ENCODE results near the gene TRIM23.
A peak's percentile ranks its signal among the peaks of the same experiment; 100 is the strongest.
"Not testable (repeated sequence)": the region's sequence is repeated elsewhere in the genome, so short reads cannot be mapped to it uniquely, and the experiment has no call there.

The TRIM23 gene

DNA sequence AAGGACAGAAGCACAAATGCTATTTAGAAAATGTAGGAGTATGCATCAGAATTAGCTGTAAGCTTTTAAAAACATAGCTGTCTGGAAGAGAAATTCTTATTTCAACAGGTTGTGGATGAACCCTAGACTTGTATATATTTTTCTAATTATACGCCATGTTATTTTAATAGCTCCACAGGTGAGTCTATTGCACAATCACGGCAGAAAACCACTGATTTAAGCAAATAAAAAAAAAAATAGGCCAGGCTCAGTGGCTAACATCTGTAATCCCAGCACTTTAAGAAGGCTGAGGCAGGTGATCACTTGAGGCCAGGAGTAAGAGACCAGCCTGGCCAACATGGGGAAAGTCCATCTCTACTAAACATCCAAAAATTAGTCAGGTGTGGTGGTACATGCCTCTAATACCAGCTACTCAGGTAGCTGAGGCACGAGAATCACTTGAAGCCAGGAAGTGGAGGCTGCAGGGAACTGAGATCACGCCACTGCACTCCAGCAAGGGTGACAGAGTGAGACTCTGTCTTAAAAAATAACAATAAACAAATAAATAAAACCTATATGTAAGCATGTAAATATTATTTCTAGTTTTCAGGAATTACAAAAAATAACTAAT lies 11.7 kb downstream of the TRIM23 start:
- Mint-ChIP-seq H3K36me3 (peaks cover 14% of the 10 kb centered on the region), H3K27me3 (no peaks in the 10 kb centered on the region), H3K9me3 (ENCODE audit: low read depth) (no peaks in the 10 kb centered on the region), H3K4me3 (no peak overlapping the region), H3K27ac (no peak overlapping the region), H3K4me1 (ENCODE audit: low read depth) (peaks cover 15% of the 10 kb centered on the region)

DNA sequence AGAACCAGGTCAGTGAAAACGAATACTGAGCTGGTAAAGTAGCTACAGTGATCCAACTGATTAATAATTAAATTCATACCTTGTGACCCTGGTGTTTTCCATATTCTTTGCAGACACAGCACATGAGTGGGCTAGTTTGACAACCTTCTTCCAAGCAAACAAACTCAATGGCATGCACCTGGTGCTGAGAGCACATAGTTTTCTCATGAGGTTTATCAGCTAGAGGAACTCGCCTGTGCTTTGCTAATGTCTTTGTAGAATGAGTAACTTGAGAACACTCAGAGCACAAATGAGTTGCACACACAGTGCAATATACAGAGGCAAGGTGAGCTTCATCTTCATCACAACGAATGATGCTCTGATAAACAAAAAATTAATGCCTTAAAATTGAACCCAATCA lies 12.6 kb downstream of the TRIM23 start:
- peaks cover 15% of the 10 kb centered on the region for H3K4me1 Mint-ChIP-seq (ENCODE audit: low read depth)
- no peaks in the 10 kb centered on the region for H3K27me3 Mint-ChIP-seq
- no peaks in the 10 kb centered on the region for H3K9me3 Mint-ChIP-seq (ENCODE audit: low read depth)
- H3K27ac Mint-ChIP-seq = no peak overlapping the region
- no peak overlapping the region for H3K4me3 Mint-ChIP-seq
- H3K36me3 Mint-ChIP-seq = peaks cover 15% of the 10 kb centered on the region

DNA sequence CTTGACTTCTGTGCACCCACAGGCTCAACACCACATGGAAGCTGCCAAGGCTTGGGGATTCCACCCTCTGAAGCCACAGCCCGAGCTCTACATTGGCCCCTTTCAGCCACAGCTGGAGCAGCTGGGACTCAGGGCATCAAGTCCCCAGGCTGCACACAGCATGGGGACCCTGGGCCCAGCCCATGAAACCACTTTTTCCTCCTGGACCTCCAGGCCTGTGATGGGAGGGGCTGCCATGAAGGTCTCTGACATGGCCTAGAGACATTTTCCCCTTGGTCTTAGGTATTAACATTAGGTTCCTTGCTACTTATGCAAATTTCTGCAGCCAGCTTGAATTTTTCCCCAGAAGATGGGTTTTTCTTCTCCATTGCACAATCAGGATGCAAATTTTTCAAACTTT lies 22.4 kb downstream of the TRIM23 start:
- not testable (repeated sequence) for H3K4me1 Mint-ChIP-seq (ENCODE audit: low read depth); H3K27me3 Mint-ChIP-seq; H3K4me3 Mint-ChIP-seq; H3K27ac Mint-ChIP-seq; H3K9me3 Mint-ChIP-seq (ENCODE audit: low read depth)
- peaks cover 25% of the 10 kb centered on the region for H3K36me3 Mint-ChIP-seq

DNA sequence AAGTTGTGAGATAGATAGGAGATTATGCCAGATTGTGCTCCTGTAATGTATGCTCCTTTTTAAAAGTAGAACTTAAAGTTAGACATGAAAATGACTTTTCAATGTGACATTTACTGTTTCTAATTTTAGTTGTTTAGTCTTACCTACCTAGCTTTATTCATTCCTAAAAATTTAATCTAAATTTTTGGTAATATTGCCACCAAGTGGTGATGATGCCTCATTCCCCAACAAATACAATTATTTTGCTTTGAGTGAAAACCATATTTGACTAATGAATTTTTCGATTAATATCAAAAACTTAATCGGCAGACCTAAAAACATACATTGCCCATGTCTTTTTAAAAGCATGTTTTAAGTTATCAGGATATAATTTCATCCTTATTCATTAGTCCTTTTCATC lies 35.4 kb downstream of the TRIM23 start:
- Mint-ChIP-seq H3K27ac (no peak overlapping the region), H3K4me3 (no peak overlapping the region), H3K27me3 (no peaks in the 10 kb centered on the region), H3K36me3 (peaks cover 2% of the 10 kb centered on the region), H3K9me3 (ENCODE audit: low read depth) (no peaks in the 10 kb centered on the region), H3K4me1 (ENCODE audit: low read depth) (no peaks in the 10 kb centered on the region)

DNA sequence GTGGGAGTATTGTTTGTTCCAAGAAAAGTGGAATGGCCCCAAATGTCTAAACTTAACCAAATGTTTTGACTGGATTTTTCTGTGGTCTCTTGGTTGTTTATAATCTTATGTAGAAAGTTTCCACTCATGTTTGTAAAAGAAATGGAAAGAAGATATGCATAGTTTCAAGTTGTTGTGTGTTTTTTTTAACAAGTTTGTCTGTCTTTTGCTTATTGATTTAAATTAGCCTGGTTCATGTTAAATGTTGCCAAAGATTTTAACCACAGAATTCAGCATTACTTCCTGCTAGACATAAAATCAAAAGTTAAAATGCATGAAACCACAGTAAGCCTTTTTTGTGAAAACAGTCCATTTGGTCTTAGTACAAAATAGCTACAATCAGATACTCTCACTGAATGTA lies 47.0 kb downstream of the TRIM23 start:
- Mint-ChIP-seq H3K4me3 (no peak overlapping the region), H3K27me3 (no peaks in the 10 kb centered on the region), H3K4me1 (ENCODE audit: low read depth) (peaks cover 35% of the 10 kb centered on the region), H3K9me3 (ENCODE audit: low read depth) (no peaks in the 10 kb centered on the region), H3K36me3 (peaks cover 16% of the 10 kb centered on the region), H3K27ac (peak overlapping the region; percentile 37)

DNA sequence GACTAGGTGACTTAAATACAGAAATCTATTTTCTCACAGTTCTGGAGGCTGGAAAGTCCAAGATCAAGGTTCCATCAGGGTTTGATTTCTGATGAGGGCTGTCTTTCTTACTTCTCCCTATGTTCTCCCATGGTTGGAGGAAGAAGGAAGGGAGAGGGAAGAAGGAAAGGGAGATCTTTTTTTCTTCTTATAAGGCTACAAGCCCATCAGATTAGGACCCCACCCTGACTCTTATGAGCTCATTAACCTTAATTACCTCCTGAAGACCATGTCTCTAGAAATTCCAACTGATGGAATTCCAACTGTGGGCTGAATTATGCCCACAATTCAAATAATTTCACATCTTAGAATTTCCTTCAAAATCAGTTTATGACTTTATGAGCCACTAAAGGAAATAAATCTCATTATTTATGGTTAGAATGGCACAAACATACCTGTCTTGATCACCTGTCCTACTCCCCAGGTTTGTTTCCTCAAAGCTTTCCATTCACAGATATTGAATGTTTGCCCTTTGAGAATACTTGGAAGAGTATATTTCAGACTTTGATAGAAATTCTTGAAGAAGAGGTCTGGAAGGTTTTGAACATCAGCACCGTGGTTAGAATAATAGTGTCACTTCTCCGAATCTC lies 53.4 kb downstream of the TRIM23 start:
- Mint-ChIP-seq H3K9me3 (ENCODE audit: low read depth) (no peaks in the 10 kb centered on the region), H3K27ac (peak overlapping the region; percentile 17), H3K27me3 (no peaks in the 10 kb centered on the region), H3K4me3 (no peak overlapping the region), H3K36me3 (peaks cover 9% of the 10 kb centered on the region), H3K4me1 (ENCODE audit: low read depth) (peaks cover 50% of the 10 kb centered on the region)

DNA sequence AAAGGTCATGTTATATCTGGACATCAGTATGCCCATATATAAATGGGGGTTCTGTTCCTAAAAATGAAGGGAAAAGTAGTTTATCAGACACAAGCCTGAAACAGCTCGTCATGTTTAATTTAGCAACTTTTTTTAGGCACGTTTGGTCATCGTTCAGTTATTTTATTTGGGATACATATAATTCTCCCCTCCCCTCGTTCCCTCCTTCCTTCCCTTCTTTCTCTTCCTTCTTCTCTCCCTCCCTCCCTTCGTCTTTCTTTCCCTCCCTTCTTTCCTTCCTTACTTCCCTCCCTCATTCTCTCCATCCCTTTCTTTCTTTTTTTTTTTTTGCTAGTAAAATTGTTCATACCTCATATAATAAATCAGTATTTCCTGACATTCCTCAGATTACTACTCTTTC lies 57.6 kb downstream of the TRIM23 start:
- peaks cover 3% of the 10 kb centered on the region for H3K36me3 Mint-ChIP-seq
- peak overlapping the region; percentile 58 for H3K27ac Mint-ChIP-seq
- no peaks in the 10 kb centered on the region for H3K9me3 Mint-ChIP-seq (ENCODE audit: low read depth)
- no peaks in the 10 kb centered on the region for H3K27me3 Mint-ChIP-seq
- peaks cover 59% of the 10 kb centered on the region for H3K4me1 Mint-ChIP-seq (ENCODE audit: low read depth)
- peak overlapping the region; percentile 46 for H3K4me3 Mint-ChIP-seq

DNA sequence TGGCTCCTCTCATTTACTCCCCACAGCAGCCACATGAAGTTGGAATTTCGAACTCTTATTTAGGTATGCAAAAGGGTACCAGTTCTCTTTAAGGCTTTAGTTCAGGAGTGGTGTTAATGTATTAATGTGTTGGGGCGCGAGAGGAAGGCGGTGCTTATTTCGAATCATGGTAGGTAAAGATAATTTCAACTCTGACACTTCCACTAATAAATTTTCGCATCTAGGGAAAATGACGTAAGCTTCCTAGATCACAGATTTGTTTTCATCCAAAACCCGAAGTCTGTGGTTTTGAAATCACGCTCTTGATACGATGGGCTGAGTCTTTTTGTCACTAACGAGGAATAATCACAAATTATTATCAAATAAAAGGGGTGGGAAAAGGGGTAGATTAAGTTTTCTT lies 60.4 kb downstream of the TRIM23 start:
- Mint-ChIP-seq H3K4me1 (ENCODE audit: low read depth) (peaks cover 70% of the 10 kb centered on the region), H3K27ac (peak overlapping the region; percentile 99), H3K27me3 (no peaks in the 10 kb centered on the region), H3K36me3 (peaks cover 3% of the 10 kb centered on the region), H3K9me3 (ENCODE audit: low read depth) (no peaks in the 10 kb centered on the region), H3K4me3 (peak overlapping the region; percentile 98)

DNA sequence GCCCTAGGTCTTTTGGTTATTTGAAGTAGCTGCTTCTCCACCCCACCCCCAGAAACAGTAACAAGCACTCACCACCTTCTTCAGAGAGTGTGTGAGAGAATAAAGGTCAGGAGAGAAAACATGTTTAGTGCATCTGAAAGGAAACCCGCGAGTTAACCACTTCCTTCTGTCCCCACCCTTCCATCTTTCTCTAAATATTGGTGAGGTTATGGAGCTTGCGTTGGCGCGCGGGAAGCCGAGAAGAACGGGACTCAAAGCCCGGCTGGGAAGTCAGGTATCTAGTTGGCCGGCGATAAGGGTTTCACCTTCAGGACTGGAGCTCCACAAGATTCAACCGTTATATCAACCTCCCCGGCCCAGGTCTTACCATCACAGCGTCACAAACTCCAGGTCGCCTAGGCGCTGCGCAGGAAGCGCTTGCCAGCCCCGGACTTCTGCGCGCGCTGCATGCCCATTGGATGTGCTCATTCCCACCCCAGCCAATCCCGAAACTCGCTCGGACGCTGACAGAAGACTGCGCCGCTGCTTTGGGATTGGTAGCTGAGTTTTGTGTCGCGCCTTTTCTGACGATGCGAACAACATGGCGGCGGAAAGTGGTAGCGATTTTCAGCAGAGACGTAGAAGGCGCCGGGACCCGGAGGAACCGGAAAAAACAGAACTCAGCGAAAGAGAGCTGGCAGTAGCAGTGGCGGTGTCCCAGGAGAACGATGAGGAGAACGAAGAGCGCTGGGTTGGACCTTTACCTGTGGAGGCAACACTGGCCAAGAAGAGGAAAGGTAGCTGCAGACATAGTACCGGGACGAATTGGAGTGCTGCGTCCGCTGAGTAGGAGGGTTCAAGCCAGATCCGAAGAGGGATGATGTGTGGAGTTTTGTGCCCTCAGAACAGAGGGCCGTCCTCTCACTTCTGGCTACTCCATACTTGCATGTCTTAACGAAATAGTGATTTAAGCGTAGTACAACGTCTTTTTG lies 61.1 kb downstream of the TRIM23 start, which contains the start of the genes CENPK and PPWD1:
Gene CENPK (minus strand): TSS at position 438 of the 971 bp plus-strand sequence. CDS start 8,261 bp downstream, outside the sequence.
Gene PPWD1 (plus strand): TSS at position 566 of the 971 bp plus-strand sequence. CDS start 15 bp downstream, at position 581.
- Mint-ChIP-seq H3K9me3 (ENCODE audit: low read depth) (no peaks in the 10 kb centered on the region), H3K27ac (peak within 1 kb of the TSS; percentile 99), H3K4me1 (ENCODE audit: low read depth) (peaks cover 70% of the 10 kb centered on the region), H3K36me3 (peaks cover 9% of the 10 kb centered on the region), H3K27me3 (no peaks in the 10 kb centered on the region), H3K4me3 (peak within 1 kb of the TSS; percentile 98)

DNA sequence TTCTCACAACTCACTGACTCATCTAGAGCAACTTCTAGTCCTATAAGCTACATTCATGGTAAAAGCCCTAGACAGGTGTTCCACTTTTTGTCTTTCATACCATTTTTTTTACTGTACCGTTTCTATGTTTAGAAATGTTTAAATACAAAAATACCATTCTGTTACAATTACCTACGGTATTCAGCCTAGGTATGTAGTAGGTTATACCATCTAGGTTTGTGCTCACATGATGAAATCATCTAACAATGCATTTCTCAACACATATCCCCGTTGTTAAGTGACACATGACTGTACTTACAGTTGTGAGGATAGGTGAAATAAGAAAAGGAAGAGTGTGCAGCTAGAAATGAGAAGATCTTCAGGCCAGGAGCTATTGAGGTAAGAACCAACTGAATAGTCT lies 67.4 kb downstream of the TRIM23 start:
- Mint-ChIP-seq H3K27ac (no peak overlapping the region), H3K36me3 (peaks cover 19% of the 10 kb centered on the region), H3K27me3 (no peaks in the 10 kb centered on the region), H3K4me3 (no peak overlapping the region), H3K9me3 (ENCODE audit: low read depth) (no peaks in the 10 kb centered on the region), H3K4me1 (ENCODE audit: low read depth) (peaks cover 38% of the 10 kb centered on the region)

DNA sequence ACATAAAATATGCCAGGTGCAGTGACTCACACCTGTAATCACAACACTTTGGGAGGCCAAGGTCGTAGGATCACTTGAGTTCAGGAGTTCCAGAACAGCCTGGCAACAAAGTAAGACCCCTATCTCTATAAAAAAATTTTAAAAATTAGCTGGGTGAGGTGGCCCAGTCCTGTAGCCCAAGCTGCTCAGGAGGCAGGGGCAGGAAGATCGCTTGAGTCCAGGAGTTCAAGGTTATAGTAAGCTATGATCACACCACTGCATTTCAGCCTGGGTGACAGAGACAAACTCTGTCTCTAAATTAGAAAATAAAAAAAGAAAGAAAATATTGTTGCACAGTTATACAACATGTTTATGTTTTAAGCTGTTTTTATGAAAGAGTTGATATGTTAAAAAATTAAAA lies 68.0 kb downstream of the TRIM23 start:
- no peaks in the 10 kb centered on the region for H3K27me3 Mint-ChIP-seq
- H3K27ac Mint-ChIP-seq = no peak overlapping the region
- peaks cover 34% of the 10 kb centered on the region for H3K4me1 Mint-ChIP-seq (ENCODE audit: low read depth)
- peaks cover 19% of the 10 kb centered on the region for H3K36me3 Mint-ChIP-seq
- H3K4me3 Mint-ChIP-seq = no peak overlapping the region
- no peaks in the 10 kb centered on the region for H3K9me3 Mint-ChIP-seq (ENCODE audit: low read depth)

DNA sequence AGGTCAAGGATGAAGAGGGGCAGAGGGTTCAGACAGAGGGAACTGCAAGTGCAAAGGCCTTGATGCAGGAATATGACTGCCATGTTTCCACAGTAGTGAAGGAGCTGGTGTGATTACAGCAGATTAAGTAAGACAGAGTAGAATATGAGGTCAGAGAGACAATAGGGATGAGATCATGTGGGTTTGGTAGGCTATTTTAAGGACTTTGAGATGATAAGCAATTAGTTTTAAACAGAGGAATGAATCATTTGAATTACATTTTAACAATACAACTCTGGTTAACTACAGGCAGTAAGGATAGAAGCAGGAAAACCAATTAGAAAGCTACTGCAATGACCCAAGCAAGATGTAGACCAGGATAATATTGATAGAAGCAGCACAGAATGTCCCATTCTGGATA lies 68.8 kb downstream of the TRIM23 start:
- peaks cover 29% of the 10 kb centered on the region for H3K4me1 Mint-ChIP-seq (ENCODE audit: low read depth)
- no peaks in the 10 kb centered on the region for H3K9me3 Mint-ChIP-seq (ENCODE audit: low read depth)
- H3K36me3 Mint-ChIP-seq = peaks cover 23% of the 10 kb centered on the region
- no peak overlapping the region for H3K4me3 Mint-ChIP-seq
- H3K27ac Mint-ChIP-seq = no peak overlapping the region
- H3K27me3 Mint-ChIP-seq = no peaks in the 10 kb centered on the region

DNA sequence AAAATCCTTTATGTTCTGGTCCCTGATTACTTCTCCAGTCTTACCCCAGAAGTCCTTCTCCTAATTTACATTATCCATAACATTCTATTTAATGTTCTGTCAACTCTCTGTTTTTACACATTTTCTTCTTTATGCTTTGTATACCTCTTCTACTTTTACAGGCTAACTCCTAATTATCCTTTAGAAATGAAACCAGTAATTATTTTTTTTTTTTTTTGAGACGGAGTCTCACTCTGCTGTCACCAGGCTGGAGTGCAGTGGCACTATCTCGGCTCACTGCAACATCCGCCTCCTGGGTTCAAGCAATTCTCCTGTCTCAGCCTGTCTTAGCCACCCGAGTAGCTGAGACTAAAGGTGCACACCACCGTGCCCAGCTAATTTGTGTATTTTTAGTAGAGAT lies 70.2 kb downstream of the TRIM23 start:
- peaks cover 20% of the 10 kb centered on the region for H3K4me1 Mint-ChIP-seq (ENCODE audit: low read depth)
- H3K36me3 Mint-ChIP-seq = peaks cover 28% of the 10 kb centered on the region
- H3K27ac Mint-ChIP-seq = no peak overlapping the region
- H3K4me3 Mint-ChIP-seq = no peak overlapping the region
- no peaks in the 10 kb centered on the region for H3K9me3 Mint-ChIP-seq (ENCODE audit: low read depth)
- no peaks in the 10 kb centered on the region for H3K27me3 Mint-ChIP-seq

DNA sequence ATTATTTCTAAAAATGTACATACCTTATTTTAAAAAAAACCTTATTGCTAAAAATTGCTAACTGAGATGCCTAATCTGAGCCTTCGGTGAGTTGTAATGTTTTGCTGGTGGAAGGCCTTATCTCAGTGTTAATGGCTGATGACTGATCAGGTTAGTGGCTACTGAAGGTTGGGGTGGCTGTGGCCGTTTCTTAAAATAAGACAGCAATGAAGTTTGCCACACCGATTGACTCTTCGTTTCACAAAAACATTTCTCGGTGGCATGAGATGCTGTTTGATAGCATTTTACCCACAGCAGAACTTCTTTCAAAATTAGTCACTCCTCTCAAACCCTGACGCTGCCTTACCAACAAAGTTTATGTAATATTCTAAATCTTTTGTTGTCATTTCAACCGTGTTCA lies 75.9 kb downstream of the TRIM23 start:
- Mint-ChIP-seq H3K9me3 (ENCODE audit: low read depth) (no peaks in the 10 kb centered on the region), H3K27me3 (no peaks in the 10 kb centered on the region), H3K27ac (no peak overlapping the region), H3K4me1 (ENCODE audit: low read depth) (peaks cover 4% of the 10 kb centered on the region), H3K36me3 (peaks cover 21% of the 10 kb centered on the region), H3K4me3 (no peak overlapping the region)

DNA sequence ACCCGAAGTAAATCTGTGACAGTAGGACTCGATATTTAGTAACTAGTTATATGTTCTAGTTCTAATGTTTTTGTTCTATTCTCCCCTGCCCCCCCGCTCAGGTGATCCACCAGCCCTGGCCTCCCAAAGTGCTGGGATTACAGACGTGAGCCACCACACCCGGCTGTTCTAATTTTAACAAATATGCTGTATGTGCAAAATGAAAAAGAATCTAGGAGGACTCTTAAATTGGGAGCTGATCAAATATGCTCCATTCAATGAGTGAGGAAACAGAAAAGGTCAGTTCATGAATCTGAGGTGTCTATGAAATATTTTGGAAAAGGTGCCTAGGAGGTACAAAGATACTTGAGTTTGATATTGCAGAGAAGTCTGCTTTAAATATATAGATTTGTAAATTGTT lies 78.0 kb downstream of the TRIM23 start:
- H3K27me3 Mint-ChIP-seq = no peaks in the 10 kb centered on the region
- H3K9me3 Mint-ChIP-seq (ENCODE audit: low read depth) = no peaks in the 10 kb centered on the region
- peaks cover 21% of the 10 kb centered on the region for H3K36me3 Mint-ChIP-seq
- no peak overlapping the region for H3K27ac Mint-ChIP-seq
- peaks cover 4% of the 10 kb centered on the region for H3K4me1 Mint-ChIP-seq (ENCODE audit: low read depth)
- H3K4me3 Mint-ChIP-seq = no peak overlapping the region

All from activated naive CD8-positive, alpha-beta T cell (primary cell).